Muscle of arm (tissue), 14 donors: ENCODE results near the gene LGALS12. TPM values are rescaled to one million over a fixed set of nuclear protein-coding genes. Genes with fewer than 3 reads are reported as not detected.

ENCODE experiments used
- DNase-seq: peaks from one replicate; pipeline ENCODE4 v3.0.0-alpha.2; 2013
- long read RNA-seq, 11 donors: transcript quantifications; one replicate each; lab custom pipeline, GENCODE V29; 2026
- polyA plus RNA-seq, 12 donors: library from polyadenylated mRNA; unstranded; fragments of 120-200 nt; gene quantifications; one replicate each; pipeline ENCODE4 v1.2.1, GENCODE V29; 2013; ENCODE audit not compliant: insufficient read length in 12 of 12

LGALS12 gene
- under 1 TPM in 8 of 12 donors, not detected in 4; 0.12 to 0.43 (median 0.17) TPM for polyA plus RNA-seq
- long read RNA-seq, donor 1, result 0 reads
- long read RNA-seq, donor 2, result 0 reads
- long read RNA-seq, donor 3, result 0 reads
- long read RNA-seq, donor 4, result 0 reads
- long read RNA-seq, donor 5, result 0 reads
- long read RNA-seq, donor 6, result 0 reads
- long read RNA-seq, donor 7, result 0 reads
- long read RNA-seq, donor 8, result 0 reads
- long read RNA-seq, donor 9, result 0 reads
- long read RNA-seq, donor 10, result 0 reads
- long read RNA-seq, donor 11, result 0 reads

GRCh38 chr11:63505857-63506528, at the start of gene LGALS12:
LGALS12 (plus strand) TSS chr11:63506084; CDS start chr11:63506459, 375 bp downstream.
- no peak for DNase-seq

- no peak for DNase-seq
Measured at GRCh38 chr11:63459586-63459985, 46.3 kb upstream of the LGALS12 start.

- no peak for DNase-seq
Measured at GRCh38 chr11:63462137-63462536, 43.7 kb upstream of the LGALS12 start.

- DNase-seq, result no peak
Measured at GRCh38 chr11:63470311-63470710, 35.6 kb upstream of the LGALS12 start.

- no peak for DNase-seq
Measured at GRCh38 chr11:63472372-63472771, 33.5 kb upstream of the LGALS12 start.

GRCh38 chr11:63476618-63477017, 29.3 kb upstream of the LGALS12 start:
- DNase-seq, result no peak

- DNase-seq, result peak; percentile 68
Measured at GRCh38 chr11:63478896-63479295, 27.0 kb upstream of the LGALS12 start.

- DNase-seq, result no peak
Measured at GRCh38 chr11:63480039-63480438, 25.8 kb upstream of the LGALS12 start.

GRCh38 chr11:63485777-63486176, 20.1 kb upstream of the LGALS12 start:
- no peak for DNase-seq

GRCh38 chr11:63488789-63489188, 17.1 kb upstream of the LGALS12 start:
- no peak for DNase-seq

- DNase-seq, result no peak
Measured at GRCh38 chr11:63489879-63490278, 16.0 kb upstream of the LGALS12 start.

GRCh38 chr11:63490551-63491239, 15.2 kb upstream of the LGALS12 start, which contains the start of gene PLAAT5:
PLAAT5 (minus strand) TSS chr11:63491167; CDS start chr11:63491034, 133 bp downstream.
- no peak for DNase-seq

- DNase-seq, result no peak
Measured at GRCh38 chr11:63491240-63491587, 14.7 kb upstream of the LGALS12 start.

GRCh38 chr11:63491636-63492372, 14.1 kb upstream of the LGALS12 start:
- no peak for DNase-seq

- DNase-seq, result no peak
Measured at GRCh38 chr11:63492441-63492840, 13.4 kb upstream of the LGALS12 start.

- no peak for DNase-seq
Measured at GRCh38 chr11:63493127-63493526, 12.8 kb upstream of the LGALS12 start.

- DNase-seq, result no peak
Measured at GRCh38 chr11:63494975-63495374, 10.9 kb upstream of the LGALS12 start.

- DNase-seq, result no peak
Measured at GRCh38 chr11:63499874-63500273, 6.0 kb upstream of the LGALS12 start.

- no peak for DNase-seq
Measured at GRCh38 chr11:63501236-63501635, 4.6 kb upstream of the LGALS12 start.

GRCh38 chr11:63502252-63502820, 3.5 kb upstream of the LGALS12 start:
- DNase-seq, result no peak

- DNase-seq, result no peak
Measured at GRCh38 chr11:63503492-63503891, 2.4 kb upstream of the LGALS12 start.

GRCh38 chr11:63504054-63504453, 1.8 kb upstream of the LGALS12 start:
- no peak for DNase-seq
